Measurements from ENCODE around the gene ZNF652. TPM values are rescaled to one million over a fixed set of nuclear protein-coding genes. Genes with fewer than 3 reads are reported as not detected.
"Not testable (repeated sequence)": the region's sequence is repeated elsewhere in the genome, so short reads cannot be mapped to it uniquely, and the experiment has no call there.

The ZNF652 gene
- total RNA-seq, 2 experiments from 2014 or later = 5.3 to 5.5 TPM

GRCh38 chr17:49373115-49373514 is 11.1 kb upstream of the ZNF652 start:
- no peaks in the 10 kb centered on the region for H3K9me3 Mint-ChIP-seq
- H3K4me3 Mint-ChIP-seq = no peak overlapping the region
- DNase-seq = no peak
- H3K4me1 Mint-ChIP-seq = peaks cover 2% of the 10 kb centered on the region
- no peaks in the 10 kb centered on the region for H3K27me3 Mint-ChIP-seq
- peaks cover 4% of the 10 kb centered on the region for H3K36me3 Mint-ChIP-seq
- H3K27ac Mint-ChIP-seq = no peak overlapping the region

- no peak for DNase-seq
- Mint-ChIP-seq H3K4me1 (peaks cover 2% of the 10 kb centered on the region), H3K9me3 (no peaks in the 10 kb centered on the region), H3K27ac (no peak overlapping the region), H3K4me3 (no peak overlapping the region), H3K36me3 (no peaks in the 10 kb centered on the region), H3K27me3 (no peaks in the 10 kb centered on the region)
Measured at GRCh38 chr17:49372425-49372824, 10.4 kb upstream of the ZNF652 start.

DNA sequence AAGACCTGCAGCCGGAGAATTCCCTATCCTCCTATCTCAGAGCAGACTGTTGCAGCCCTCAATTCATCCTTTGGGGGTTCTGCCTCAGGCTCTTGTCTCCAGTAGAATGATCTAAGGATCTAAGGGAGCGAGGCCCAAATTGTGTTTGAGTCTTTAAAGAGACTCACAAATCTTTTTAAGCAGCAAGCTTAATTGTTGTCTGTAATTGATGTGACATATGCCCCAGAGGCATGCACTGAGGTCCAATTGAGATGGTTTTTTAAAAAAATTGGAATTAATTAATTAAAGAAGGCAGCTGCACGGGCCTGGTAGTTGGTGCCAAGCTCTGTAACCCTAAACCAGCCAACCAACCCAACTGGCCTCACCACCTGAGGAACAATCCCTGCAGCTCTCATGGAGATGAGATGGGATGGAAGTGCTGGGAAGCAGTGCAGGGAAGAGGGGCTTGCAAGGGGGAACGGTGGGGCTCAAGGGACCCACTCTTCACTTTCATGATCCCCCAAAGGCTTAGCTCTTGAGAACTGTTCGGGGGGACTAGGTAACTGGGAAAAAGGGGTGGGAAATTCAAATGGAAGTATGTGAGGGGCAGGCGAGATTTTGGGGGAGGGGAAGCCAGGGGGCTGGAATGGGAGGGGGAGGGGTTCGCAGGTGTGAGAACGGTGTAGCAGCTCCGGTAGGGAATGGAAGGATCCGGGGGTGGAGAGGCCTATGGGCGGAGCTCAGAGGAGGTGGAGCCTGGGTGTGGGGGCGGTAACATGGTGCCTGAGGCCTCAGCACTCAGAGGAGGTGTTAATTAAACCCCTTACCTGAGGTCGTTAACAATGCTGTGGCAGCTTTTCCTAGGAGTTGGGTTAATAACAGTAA is 9.2 kb upstream of the ZNF652 start:
- H3K27ac Mint-ChIP-seq = no peak overlapping the region
- H3K9me3 Mint-ChIP-seq = no peaks in the 10 kb centered on the region
- no peaks in the 10 kb centered on the region for H3K27me3 Mint-ChIP-seq

DNA sequence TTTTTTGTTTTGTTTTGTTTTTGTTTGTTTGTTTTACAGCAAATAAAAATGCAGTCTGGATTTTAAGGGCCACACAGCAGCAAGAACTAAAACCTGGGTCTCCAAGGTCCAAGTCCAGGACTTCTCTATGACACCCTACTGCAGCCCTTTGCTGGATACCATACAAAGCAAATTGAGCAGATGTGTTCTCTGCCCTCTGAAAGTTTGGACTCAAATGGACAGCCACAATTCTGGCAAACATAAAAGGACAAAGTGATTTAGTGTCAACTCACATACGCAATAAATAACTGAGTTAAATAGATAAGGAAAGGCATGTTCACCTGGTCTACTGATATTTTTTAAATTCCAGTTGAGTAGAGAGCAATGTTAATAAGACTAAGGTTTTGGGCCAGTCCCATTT is 7.7 kb upstream of the ZNF652 start:
- no peaks in the 10 kb centered on the region for H3K9me3 Mint-ChIP-seq
- no peaks in the 10 kb centered on the region for H3K27me3 Mint-ChIP-seq
- no peak overlapping the region for H3K27ac Mint-ChIP-seq
- H3K4me3 Mint-ChIP-seq = no peak overlapping the region
- H3K4me1 Mint-ChIP-seq = peaks cover 8% of the 10 kb centered on the region
- no peaks in the 10 kb centered on the region for H3K36me3 Mint-ChIP-seq
- no peak for DNase-seq

More for the DNA sequence above, 9.2 kb upstream of the ZNF652 start:
- no peaks in the 10 kb centered on the region for H3K36me3 Mint-ChIP-seq
- peaks cover 4% of the 10 kb centered on the region for H3K4me1 Mint-ChIP-seq
- no peak for DNase-seq
- no peak overlapping the region for H3K4me3 Mint-ChIP-seq

DNA sequence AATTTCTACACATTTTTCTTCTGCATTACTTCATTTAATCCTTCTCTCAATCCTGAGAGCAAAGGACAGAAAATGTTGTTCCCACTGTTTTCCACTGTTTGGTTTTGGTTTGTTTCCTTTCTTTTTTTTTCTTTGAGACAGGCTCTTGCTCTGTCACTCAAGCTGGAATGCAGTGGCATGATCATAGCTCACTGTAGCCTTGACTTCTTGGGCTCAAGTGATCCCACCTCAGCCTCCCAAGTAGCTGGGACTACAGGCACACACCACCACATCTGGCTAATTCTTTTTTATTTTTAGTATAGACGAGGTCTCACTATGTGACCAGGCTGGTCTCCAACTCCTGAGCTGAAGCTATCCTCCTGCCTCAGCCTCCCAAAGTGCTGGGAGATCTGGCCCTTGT is 7.0 kb upstream of the ZNF652 start:
- H3K27me3 Mint-ChIP-seq = no peaks in the 10 kb centered on the region
- no peak overlapping the region for H3K4me3 Mint-ChIP-seq
- DNase-seq = no peak

GRCh38 chr17:49365667-49366066 is 3.6 kb upstream of the ZNF652 start:
- Mint-ChIP-seq H3K9me3 (no peaks in the 10 kb centered on the region), H3K27me3 (no peaks in the 10 kb centered on the region), H3K27ac (peak overlapping the region; percentile 10), H3K4me1 (peaks cover 17% of the 10 kb centered on the region), H3K4me3 (no peak overlapping the region), H3K36me3 (no peaks in the 10 kb centered on the region)
- DNase-seq = no peak

More for the DNA sequence above, 7.0 kb upstream of the ZNF652 start:
- Mint-ChIP-seq H3K4me1 (peaks cover 8% of the 10 kb centered on the region), H3K36me3 (no peaks in the 10 kb centered on the region), H3K27ac (no peak overlapping the region), H3K9me3 (no peaks in the 10 kb centered on the region)

- peaks cover 21% of the 10 kb centered on the region for H3K4me1 Mint-ChIP-seq
- H3K4me3 Mint-ChIP-seq, H3K27ac Mint-ChIP-seq, H3K36me3 Mint-ChIP-seq, H3K27me3 Mint-ChIP-seq, DNase-seq, H3K9me3 Mint-ChIP-seq: not testable (repeated sequence)
Measured at GRCh38 chr17:49365126-49365525, 3.1 kb upstream of the ZNF652 start.

- Mint-ChIP-seq H3K4me1 (peaks cover 31% of the 10 kb centered on the region), H3K27ac (no peak overlapping the region), H3K9me3 (no peaks in the 10 kb centered on the region), H3K27me3 (no peaks in the 10 kb centered on the region), H3K36me3 (no peaks in the 10 kb centered on the region), H3K4me3 (no peak overlapping the region)
- DNase-seq = no peak
Measured at GRCh38 chr17:49364119-49364518, 2.1 kb upstream of the ZNF652 start.

DNA sequence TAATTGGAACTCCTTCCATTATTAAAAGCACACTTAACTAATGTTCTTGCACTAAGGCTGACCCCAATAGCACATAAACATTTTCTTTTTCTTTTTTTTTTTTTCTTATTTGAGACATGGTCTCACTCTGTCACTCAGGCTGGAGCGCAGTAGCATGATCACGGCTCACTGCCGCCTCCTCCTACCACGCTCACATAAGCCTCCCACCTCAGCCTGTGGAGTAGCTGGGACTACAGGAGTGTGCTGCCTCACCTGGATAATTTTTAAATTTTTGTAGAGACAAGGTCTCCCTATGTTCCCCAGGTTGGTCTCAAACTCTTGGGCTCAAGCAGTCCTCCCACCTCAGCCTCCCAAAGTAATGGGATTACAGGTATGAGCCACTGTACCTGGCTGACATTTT is 1.2 kb upstream of the ZNF652 start:
- no peak overlapping the region for H3K27ac Mint-ChIP-seq
- no peaks in the 10 kb centered on the region for H3K36me3 Mint-ChIP-seq
- no peaks in the 10 kb centered on the region for H3K9me3 Mint-ChIP-seq
- H3K27me3 Mint-ChIP-seq = no peaks in the 10 kb centered on the region
- peaks cover 38% of the 10 kb centered on the region for H3K4me1 Mint-ChIP-seq
- H3K4me3 Mint-ChIP-seq = no peak overlapping the region
- DNase-seq = no peak

DNA sequence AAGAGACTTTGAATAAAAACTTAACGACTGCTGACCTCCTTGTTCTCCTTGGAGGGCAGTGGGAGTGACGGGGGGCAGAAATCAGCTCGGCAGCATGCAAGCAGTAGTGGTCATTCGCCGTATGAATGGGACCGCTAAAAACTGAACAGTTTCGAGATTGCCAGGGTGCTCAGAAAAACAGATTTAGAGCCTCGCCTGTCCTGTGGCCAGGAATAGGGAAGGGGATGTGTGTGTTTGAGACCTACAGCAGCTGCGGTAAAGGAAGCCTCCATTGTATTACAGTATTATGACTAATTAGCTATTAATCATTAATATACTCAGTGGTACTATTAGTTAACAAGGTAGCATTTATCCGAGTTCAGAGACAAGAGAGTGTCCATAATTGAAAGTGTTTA is 670 bp upstream of the ZNF652 start:
- Mint-ChIP-seq H3K4me3 (peak overlapping the region; percentile 78), H3K4me1 (peaks cover 44% of the 10 kb centered on the region), H3K27me3 (no peaks in the 10 kb centered on the region), H3K9me3 (no peaks in the 10 kb centered on the region), H3K36me3 (no peaks in the 10 kb centered on the region), H3K27ac (peak overlapping the region; percentile 55)
- DNase-seq = no peak

GRCh38 chr17:49361129-49361901 is 735 bp downstream of the ZNF652 start:
- peaks cover 50% of the 10 kb centered on the region for H3K4me1 Mint-ChIP-seq
- H3K9me3 Mint-ChIP-seq = no peaks in the 10 kb centered on the region
- peak; percentile 69 for DNase-seq
- H3K4me3 Mint-ChIP-seq = peak overlapping the region; percentile 93
- H3K36me3 Mint-ChIP-seq = no peaks in the 10 kb centered on the region
- H3K27me3 Mint-ChIP-seq = no peaks in the 10 kb centered on the region
- peak overlapping the region; percentile 95 for H3K27ac Mint-ChIP-seq

DNA sequence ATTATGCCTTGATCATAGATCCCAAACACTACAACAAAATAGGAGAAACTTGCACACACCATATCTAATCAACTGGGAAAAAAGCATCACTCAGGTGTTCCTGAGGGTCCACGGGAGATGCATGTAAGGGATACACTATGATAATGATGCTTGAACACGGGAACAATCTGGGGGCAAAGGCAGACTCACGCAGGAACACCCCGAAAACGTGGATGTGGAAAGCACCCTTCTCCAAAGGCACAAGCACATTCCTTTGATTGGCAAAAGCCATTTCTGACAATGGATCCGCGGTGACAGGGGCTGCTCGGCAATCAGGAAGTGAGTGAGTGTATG is 1.3 kb downstream of the ZNF652 start:
- Mint-ChIP-seq H3K9me3 (no peaks in the 10 kb centered on the region), H3K4me3 (peak overlapping the region; percentile 93), H3K4me1 (peaks cover 51% of the 10 kb centered on the region), H3K27me3 (no peaks in the 10 kb centered on the region), H3K27ac (peak overlapping the region; percentile 95), H3K36me3 (no peaks in the 10 kb centered on the region)
- DNase-seq = no peak

- Mint-ChIP-seq H3K27ac (peak overlapping the region; percentile 95), H3K27me3 (no peaks in the 10 kb centered on the region), H3K4me1 (peaks cover 48% of the 10 kb centered on the region), H3K4me3 (peak overlapping the region; percentile 93), H3K36me3 (peaks cover under 1% of the 10 kb centered on the region), H3K9me3 (no peaks in the 10 kb centered on the region)
- DNase-seq = no peak
Measured at GRCh38 chr17:49359990-49360795, 1.9 kb downstream of the ZNF652 start.

GRCh38 chr17:49358641-49359247 is 3.3 kb downstream of the ZNF652 start:
- Mint-ChIP-seq H3K27ac (peak overlapping the region; percentile 57), H3K27me3 (no peaks in the 10 kb centered on the region), H3K4me1 (peaks cover 48% of the 10 kb centered on the region), H3K36me3 (peaks cover 1% of the 10 kb centered on the region), H3K4me3 (peak overlapping the region; percentile 62), H3K9me3 (no peaks in the 10 kb centered on the region)
- peak; percentile 28 for DNase-seq

DNA sequence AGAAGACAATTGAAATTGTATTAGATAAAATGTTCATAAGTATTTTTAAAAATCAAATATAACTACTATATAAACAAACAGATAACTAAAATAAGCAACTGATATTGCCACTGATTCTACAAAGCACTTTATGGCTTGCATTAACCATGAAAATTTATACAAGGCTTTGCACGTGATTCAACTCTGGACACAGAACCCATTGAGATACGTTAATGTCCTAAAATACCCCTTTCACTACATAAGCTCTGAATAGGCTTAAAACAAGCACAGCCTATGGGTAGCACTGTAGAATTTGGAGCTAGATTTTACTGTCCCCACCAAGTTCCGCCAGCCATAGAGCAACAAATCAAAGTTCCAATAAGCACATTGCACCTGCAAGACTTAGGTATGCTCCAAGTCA is 4.5 kb downstream of the ZNF652 start:
- Mint-ChIP-seq H3K36me3 (peaks cover 4% of the 10 kb centered on the region), H3K27ac (no peak overlapping the region), H3K9me3 (peaks cover 3% of the 10 kb centered on the region), H3K4me3 (no peak overlapping the region), H3K27me3 (no peaks in the 10 kb centered on the region), H3K4me1 (peaks cover 56% of the 10 kb centered on the region)
- no peak for DNase-seq
